Measurements from ENCODE around the gene XPC.
"Not testable (repeated sequence)": the region's sequence is repeated elsewhere in the genome, so short reads cannot be mapped to it uniquely, and the experiment has no call there.

XPC gene

DNA sequence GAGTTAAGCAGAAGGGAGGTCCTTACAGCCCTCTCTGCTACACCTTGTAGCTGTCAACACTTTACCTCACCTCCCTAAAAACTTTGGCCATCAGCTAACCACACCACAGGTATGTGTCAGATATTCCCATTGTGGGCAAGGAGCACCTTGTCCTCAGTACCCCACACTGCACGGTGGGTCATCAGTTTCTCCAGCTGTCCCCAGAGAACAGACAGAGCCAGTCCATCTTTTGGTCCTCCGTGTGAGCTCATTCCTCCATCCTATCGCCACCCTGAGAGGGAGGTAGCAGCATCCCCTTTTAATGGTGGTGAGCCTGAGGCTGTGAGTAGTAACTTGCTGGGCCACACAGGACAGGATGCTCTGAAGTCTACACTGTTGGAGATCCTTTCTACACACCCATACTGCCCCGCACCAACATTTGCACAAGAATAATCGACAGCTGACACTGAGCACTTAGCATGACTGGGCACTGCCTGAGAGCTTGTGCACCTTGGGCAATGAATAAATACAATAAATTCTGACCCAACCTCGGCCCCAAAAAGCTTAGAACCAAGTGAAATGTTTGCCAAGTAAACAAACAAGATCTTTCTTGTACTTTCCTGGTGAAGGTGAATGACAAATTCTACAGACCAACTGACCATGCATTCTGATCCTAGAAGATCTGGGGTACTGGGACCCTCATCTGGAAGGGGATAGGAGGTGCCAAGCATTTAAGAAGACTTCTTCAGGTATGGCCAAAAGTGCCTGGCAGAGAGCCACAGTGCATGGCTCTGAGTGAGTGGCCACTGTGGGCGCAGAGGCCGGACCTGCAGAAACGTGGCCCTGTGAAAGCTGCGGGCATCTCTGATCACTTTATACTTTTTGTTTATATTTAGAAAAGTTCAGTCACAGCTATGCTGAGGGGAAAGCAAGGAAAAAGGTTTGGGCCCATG is 60.7 kb downstream of the XPC start:
- no peak for DNase-seq

- DNase-seq = no peak
Observed at GRCh38 chr3:14113965-14114635, 64.3 kb downstream of the XPC start.

GRCh38 chr3:14110699-14111098 is 67.7 kb downstream of the XPC start:
- no peak for DNase-seq

- DNase-seq = not testable (repeated sequence)
Observed at GRCh38 chr3:14109821-14110220, 68.6 kb downstream of the XPC start.

DNA sequence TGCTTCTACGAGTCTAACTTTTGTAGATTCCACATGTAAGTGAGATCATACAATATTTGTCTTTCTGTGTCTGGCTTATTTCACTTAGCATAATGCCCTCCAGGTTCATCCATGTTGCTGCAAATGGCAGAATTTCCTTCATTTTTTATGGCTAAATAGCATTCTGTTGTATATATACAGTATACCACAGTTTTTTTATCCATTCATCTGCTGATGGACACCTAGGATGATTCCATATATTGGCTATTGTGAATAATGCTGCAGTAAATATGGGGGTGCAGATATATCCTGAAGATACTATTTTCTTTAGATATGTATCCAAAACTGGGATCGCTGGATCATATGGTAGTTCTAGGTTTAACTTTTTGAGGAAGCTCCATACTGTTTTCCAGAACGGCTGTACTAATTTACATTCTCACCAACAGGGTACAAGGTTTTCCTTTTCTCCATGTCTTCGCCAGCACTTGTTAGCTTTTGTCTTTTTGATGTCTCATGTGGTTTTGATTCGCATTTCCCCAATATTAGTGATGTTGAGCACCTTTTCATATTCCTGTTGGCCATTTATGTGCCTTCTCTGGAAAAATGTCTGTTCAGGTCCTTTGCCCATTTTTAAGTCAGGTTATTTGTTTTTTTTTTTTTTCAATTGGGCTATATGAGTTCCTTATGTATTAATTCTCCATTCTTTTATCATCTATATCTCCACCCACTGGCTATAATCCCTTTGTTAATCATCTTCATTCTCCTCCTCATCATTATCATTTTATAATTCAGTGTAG is 80.6 kb downstream of the XPC start:
- DNase-seq = no peak

GRCh38 chr3:14096742-14097141 is 81.7 kb downstream of the XPC start:
- DNase-seq = no peak
